ENCODE data around the gene LRRC61.

LRRC61 gene

DNA sequence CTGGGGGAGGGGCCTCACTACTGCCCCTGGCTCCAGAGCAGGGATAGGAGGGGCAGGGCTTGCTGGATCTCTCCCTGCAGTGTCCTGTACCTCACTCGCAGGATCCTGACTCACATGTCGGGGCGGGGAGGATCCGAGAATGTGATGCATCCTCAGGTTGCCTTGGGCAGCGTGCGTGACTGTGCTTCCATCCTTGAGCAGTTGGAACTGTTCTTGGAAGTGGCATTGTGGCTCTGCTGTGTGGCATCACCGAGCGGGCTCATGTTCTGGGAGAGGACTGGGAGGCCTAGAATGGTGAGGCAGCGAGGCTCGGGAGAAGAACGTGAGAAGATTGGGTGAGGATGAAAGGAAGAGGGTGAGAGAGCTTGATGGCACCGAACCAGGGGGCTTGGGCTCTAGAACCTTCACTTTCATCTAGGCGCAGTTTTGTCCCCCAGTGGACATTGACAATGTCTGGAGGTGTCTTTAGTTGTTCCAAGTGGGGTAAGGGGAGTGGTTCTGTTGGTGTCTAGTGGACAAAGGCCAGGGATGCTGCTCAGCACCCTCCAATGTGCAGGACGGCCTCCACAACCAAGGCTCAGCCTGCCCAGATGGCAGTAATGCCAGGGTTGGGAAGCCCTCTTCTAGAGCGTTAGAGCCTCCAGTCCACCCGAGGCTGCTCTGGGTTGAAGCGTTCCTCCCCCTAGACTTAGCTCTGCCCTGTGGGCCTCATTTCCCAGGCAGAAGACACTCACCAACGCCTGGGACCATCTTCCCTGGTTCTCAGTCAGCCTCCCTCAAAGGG is 9.9 kb downstream of the LRRC61 start:
- DNase-seq: no peak

- no peak for DNase-seq
Observed at GRCh38 chr7:150333659-150334058, 10.5 kb downstream of the LRRC61 start.

DNA sequence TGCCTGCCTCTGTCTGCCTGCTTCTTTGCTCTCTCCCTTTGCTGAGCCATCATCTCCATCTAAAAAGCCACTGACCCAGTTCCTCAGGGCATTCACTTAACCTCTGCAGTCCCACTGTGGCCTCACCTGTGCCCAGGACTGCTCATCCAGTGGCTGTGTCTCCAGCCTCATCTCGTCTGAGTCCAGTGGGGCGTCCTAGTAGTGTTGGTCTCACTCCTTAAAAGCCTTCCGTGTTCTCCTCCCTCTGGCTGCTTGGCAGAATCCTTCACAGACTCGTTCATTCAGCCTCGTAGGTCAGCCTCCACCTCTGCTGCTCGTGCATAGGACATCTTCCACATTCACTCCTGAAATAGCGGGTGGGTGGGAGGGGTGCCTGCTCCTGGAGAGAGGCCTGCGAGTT is 11.0 kb downstream of the LRRC61 start:
- DNase-seq: no peak

DNA sequence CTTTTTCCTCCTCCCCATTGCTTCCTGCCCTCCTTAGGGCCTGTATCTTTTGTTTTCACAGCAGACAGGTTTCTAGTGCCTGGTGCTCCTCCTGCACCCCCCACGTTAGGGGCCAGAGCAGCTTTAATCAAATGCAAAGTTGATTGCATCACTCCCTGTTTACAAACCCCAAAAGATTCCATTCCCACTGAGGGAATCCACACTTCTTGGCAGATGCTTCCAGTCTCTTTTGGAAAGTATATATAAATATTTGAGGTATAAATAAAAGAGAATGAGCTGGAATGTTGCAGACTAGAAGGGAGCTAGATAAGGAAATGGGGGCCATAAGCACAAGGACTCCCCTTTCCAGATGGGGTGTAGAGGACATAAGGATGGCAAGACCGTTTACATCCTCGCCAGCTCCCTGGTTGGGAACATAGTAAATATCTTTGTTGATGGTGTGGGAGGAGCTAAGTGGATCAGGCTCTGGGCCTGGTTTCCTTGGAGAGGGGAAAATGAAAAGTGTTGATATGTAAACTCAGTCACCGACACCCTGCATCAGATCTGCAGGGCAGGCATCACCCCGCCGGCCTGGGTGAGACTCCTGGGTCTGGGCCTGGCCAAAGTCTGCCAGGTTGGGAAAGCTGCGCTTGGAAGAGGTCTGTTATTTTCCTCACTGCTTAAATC is 12.1 kb downstream of the LRRC61 start:
- DNase-seq: no peak

DNA sequence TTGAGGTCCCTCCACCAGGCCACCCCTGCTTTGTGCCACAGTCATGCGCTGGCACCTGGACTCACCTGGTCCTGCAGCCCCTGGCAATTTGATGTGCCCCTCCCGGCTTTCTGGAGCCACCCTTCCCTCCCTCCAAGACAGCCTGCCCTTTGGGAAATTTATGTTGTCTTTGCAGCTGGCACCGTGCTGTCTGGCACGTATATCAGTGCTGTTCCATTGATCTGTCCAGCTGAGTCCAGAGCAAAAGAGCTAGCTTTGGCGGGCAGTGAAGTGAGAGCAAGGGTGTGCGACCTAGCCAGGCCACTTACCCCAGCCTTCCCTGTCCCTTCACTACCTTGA is 12.6 kb downstream of the LRRC61 start:
- no peak for DNase-seq

DNA sequence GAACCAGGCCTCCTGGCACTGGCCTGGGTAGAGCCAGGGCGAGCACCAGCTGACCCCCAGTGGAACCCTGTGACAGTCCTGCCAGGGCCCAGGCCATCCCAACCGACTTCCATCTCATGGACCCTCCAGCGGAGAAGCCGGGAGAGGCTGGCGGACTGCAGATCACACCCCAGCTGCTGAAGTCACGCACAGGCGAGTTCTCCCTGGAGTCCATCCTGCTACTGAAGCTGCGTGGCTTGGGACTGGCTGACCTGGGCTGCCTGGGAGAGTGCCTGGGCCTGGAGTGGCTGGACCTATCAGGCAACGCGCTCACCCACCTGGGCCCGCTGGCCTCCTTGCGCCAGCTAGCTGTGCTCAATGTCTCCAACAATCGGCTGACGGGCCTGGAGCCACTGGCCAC is 13.6 kb downstream of the LRRC61 start:
- DNase-seq: no peak

DNA sequence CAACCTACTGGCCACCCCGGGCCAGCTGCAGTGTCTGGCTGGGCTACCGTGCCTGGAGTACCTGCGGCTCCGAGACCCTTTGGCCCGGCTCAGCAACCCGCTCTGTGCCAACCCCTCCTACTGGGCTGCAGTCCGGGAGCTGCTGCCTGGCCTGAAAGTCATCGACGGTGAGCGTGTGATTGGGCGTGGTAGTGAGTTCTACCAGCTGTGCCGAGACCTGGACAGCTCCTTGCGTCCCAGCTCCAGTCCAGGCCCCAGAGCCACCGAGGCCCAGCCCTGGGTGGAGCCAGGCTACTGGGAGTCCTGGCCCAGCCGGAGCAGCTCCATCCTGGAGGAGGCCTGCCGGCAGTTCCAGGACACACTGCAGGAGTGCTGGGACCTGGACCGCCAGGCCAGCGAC is 14.0 kb downstream of the LRRC61 start:
- no peak for DNase-seq

GRCh38 chr7:150337659-150338081 is 14.5 kb downstream of the LRRC61 start:
- no peak for DNase-seq

DNA sequence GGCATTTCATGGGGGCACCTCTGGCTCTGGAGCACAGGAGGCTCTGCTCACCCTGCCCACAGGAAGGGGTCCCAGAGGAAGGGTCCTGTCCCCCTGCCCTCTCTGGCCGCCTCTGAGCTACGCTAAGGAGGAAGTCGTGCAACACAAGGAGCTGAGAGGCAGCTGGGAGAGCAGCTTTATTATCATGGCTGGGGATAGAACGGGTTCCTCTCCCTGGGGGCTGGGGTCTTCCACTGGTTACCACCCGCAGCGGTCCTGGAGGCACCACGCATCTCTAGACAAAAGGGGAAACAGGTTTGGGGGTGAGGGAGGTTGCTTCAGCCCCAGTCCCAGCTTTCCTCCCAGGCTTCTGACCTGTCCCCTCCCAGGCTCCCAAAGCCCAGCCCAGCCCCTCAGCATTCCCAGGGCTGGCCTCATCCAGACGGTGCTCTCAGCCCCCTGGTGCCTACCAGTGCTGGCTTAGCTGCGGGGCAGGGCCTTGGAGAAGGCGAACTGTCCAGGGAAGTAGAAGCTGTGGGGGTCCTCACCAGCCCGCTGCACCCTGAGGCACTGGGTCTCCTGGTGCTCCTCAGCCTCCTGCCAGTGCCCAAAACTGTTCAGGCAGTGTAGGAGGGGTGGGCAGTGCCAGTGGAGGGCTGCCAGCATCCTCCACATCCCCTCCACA is 15.1 kb downstream of the LRRC61 start:
- DNase-seq: no peak

DNA sequence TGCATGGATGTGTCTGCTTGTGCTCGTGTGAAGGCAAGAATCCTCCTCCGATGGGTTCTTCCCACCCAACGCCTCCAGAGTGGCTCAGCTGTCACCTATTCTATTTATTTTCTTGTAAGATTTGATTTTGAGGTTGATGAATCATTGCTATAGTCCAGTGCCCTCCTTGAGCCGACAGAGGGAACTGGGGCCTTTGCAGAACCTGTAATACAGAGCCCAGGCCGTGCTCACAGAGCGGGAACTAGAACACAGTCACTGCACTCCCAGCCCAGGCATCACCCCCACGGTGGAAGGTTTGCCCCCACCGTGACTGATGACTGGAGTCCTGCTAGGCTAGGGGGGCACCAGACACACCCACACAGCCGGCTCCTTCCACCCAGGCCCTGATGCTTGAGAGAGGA is 16.3 kb downstream of the LRRC61 start:
- no peak for DNase-seq

- DNase-seq: peak in 1 of 6 experiments; percentile 4
Observed at GRCh38 chr7:150340024-150340749, 17.0 kb downstream of the LRRC61 start.

DNA sequence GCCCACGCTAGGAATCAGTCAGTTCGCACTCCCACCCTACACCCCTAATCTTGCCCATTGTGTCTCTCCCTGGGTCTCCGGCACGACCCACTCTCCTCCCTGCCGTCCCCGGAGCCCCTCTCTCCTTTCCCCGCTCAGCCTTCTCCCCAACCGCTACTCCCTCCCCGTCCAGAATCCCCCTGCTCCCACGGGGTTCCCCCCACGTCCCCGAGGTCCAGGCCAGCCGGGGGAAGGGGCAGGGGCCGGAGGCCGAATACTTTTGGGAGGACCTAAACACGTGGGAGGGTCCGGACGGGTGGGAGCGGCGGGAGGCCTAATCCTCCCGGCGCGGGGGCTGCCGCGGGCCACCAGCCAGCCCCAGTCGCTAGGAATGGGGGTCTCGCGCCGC is 17.7 kb downstream of the LRRC61 start:
- no peak for DNase-seq

GRCh38 chr7:150341263-150342120 is 18.3 kb downstream of the LRRC61 start, which contains the start of gene RARRES2:
TSS of gene RARRES2 (minus strand) at chr7:150341629. CDS start at chr7:150340609, 1,020 bp downstream.
- DNase-seq: no peak

DNA sequence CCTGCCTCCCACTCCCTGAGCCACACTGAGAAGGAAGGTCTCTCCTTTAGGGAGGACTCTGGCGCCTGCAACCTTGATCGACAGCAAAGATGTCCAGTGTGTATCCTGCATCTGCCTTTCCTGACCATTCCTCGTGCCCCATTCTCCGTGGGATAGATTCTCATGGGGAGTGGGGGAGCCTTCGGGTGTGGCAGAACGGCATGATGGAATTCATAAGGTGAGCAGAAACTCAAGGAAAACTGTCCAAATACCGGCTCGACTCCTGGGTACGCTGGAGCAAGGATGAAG is 18.9 kb downstream of the LRRC61 start:
- DNase-seq: no peak

- DNase-seq: no peak
Observed at GRCh38 chr7:150343225-150343624, 20.1 kb downstream of the LRRC61 start.

DNA sequence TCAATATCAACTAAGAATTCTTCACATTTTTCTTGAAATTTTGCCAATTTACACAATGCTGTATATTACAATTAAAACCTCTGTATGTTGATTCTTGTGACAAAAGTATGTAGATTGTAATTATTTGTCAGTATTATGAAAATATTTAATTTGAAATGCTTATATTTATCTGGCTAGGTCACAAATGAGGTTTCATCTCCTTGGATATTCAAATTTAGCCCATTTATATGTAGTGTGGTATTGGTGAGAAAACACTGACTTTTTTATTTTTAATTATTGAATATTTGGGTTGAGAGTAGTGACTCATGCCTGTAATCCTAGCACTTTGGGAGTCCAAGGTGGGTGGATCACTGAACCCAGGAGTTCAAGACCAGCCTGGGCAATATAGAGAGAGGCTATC is 21.1 kb downstream of the LRRC61 start:
- no peak for DNase-seq

- DNase-seq: no peak
Observed at GRCh38 chr7:150345012-150345411, 21.9 kb downstream of the LRRC61 start.

GRCh38 chr7:150346922-150347321 is 23.8 kb downstream of the LRRC61 start:
- no peak for DNase-seq

DNA sequence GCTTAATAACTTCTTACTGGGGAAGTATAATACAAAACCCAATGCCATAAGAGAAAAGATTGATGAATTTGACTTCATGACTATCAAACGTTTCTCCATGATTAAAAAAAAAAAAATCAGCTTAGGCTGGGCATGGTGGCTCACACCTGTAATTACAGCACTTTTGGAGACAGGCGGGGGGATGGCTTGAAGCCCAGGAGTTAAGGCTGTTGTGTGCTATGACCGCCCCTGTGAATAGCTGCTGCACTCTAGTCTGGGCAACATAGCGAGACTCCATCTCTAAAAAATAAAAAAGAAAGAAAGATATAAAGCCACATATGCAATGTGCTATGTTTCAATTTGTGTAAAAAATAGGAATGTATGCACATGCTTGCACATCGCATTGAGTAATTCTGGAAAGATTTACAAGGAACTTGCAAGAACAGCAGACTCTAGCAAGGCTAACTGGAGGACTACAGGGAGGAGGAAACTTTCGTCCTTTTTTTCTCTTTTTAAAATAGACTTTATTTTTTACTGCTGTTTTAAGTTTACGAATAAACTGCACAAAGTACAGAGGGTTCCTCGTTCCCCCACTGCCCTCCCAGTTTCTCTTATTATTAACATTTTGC is 28.5 kb downstream of the LRRC61 start:
- DNase-seq: no peak

- DNase-seq: no peak
Observed at GRCh38 chr7:150355666-150356059, 32.5 kb downstream of the LRRC61 start.

DNA sequence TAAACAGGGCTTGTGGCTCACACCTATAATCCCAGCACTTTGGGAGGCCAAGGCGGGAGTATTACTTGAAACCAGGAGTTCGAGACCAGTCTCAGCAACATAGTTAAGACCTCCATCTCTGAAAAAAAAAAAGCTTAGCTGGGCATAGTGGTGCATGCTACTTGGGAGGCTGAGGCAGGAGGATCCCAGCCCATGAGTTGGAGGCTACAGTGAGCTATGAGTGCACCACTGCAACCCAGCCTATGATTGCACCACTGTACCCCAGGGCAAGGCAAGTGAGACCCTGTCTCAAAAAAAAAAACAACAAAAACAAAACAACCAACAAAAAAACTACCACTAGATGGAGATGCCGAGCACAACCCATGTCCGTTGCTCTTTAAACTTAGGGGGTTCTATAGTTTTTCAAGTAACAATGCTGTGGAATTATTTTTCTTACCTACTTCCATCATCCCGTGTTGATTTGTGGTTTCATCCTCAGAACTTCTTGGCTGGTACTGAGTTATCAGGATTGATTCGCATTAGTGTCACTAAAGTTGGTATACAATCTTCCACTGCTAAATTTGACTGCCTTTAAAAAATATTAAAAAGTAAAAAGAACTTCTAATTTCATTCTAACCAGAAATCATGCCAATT is 33.2 kb downstream of the LRRC61 start:
- peak in 3 of 6 experiments; percentile 10 to 59 (median 57) for DNase-seq

- peak; percentile 53 to 77 (median 64) for DNase-seq
Observed at GRCh38 chr7:150357270-150357669, 34.1 kb downstream of the LRRC61 start.

Data from stimulated activated naive CD4-positive, alpha-beta T cell (primary cell).